Fibroblast of skin of right biceps (primary cell): ENCODE results near the gene ZNF697.
"Not testable (repeated sequence)": the region's sequence is repeated elsewhere in the genome, so short reads cannot be mapped to it uniquely, and the experiment has no call there.

Experiments used
- DNase-seq: peaks from one replicate; pipeline ENCODE4 v3.0.0-alpha.2; 2013

ZNF697 gene

DNA sequence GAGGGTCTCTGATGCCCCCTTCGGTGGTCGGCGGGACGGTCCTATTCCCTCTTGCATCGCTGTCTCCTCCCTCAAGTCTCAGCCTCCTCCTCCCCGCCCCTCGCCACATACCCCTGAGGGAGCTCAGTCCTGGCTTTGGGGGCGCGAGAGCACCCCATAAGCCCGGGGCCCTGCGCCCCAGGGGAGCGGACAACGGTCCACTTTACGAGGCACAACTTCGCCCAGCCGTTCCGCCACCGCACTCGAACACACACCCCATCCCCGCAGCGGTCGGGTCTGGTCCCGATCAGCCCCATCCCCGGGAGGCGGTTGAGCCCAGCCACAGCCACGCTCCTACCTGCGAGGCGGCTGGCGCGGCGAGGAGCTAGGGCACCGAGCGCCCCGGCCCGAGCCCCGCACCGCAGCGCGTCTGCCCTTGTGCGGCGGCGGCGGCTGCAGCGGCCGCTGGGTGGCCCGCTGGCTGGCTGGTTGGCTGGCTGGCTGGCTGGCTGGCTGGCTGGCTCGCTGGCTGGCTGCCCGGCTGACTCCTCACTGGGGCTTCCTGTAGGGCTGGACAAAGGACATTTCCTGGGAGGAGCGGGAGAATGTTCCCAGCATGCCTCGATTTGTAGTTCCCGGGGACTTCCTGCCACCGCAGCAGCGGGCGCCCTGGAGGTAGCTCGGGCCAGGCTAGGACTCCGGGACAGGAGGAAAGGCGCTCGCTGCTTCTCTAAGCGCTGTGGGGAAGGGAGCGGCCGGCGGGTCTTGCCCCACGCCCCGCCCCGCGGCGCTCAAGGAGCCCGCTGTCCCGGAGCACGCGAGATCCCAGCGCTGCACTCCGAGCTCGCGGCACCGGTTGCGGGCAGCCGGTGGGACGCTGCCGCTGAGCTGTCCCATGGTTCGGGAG is at the start of gene ZNF697:
Gene ZNF697 (minus strand): TSS at position 533 of the 886 bp plus-strand sequence. CDS start 22,166 bp downstream, outside the sequence.
- DNase-seq = peak; percentile 98

DNA sequence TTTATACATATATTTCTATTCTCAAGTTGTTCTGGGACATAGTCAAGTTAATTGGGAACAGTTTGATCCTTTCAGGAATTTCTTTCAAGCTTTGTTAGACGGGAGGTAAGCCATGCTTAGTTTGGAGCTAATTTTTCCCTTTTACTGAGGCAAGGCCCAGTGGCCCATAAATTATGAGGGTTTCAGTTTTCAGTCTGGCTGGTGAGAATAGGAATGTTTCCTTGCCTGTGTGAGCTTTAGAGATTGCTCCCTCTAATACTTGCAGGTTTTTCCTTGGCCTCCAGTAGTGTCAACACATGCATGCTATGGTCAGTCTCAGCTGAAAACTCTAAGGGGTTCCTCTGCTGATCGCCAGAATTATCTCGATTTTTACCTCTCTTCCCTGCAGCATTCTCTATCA is 49.5 kb upstream of the ZNF697 start:
- DNase-seq = no peak

DNA sequence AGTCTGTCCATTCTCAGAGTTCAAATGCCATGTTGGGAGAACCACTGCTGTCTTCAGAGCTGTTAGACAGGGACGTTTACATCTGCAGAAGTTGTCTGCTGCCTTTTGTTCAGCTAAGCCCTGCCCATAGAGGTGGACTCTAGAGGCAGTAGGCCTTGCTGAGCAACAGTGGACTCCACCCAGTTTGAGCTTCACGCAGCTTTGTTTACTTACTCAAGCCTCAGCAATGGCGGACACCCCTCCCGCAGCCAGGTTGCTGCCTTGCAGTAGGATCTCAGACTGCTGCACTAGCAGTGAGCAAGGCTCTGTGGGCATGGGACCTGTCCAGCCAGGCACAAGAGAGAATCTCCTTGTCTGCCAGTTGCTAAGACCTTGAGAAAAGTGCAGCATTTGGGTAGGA is 48.8 kb upstream of the ZNF697 start:
- DNase-seq = not testable (repeated sequence)

DNA sequence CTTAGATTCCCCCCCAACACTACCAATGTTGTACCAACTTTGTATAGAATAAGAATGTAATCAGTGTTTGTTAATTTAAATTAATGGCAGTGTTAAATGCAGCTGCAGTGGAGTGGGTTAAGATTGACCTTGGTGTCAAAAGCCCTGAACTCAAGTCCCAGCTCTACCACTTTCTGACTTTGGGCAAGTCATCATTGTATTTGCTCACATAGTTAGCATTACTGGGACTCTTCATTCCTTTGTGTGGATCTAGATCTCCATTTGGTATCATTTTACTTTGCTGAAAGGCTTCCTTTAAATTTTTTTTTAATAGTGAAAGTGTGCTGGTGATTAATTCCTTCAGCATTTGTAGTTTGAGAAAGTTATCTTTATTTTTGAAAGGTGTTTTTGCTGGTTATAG is 41.4 kb upstream of the ZNF697 start:
- DNase-seq = no peak

DNA sequence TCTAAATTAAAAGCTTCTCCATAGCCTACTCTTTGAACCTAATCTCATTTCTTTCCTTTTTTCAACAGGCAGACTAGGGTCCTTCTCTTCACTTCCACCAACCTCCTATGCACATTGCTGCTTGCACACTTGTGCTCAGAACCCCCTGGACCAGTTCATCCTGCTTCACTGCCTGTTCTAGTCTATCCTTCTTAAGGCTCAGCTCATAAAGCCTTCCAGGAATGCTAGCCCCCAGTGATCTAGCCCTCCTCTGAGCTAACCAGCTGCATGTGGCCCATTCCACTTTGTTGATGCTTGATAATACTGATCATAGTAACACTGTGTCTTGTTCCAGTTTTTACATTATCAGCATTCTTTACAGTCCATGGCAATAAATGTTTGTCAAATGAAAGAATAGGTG is 40.7 kb upstream of the ZNF697 start:
- DNase-seq = no peak

DNA sequence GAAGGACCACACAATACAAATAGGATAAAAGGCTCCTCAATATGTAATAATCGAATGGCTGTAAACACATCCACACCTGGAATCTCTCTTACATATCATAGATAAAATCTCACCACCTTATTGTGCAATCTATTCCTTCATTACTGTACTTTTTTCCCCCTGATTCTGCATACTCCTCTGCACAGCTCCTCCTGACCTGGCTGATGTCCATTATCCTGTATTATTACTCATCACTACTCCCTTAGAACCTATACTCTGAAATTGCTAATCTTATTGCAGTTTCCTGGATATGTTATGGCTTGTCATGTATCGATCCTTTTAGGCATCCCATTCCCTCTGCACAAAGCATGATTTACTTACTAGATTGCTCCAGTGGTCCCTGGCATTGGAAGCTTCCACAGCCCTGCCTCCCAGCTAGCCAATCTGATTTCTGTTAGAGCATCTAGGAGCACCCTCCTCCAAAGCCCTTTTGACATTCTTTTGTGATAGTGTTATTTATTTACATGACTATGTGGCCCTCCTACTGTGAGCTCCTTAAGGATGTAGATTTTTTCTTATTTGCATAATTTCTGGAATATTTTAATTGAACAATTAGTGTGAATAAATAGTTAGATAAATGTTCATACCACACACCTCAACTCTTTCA is 39.5 kb upstream of the ZNF697 start:
- DNase-seq = peak; percentile 27

DNA sequence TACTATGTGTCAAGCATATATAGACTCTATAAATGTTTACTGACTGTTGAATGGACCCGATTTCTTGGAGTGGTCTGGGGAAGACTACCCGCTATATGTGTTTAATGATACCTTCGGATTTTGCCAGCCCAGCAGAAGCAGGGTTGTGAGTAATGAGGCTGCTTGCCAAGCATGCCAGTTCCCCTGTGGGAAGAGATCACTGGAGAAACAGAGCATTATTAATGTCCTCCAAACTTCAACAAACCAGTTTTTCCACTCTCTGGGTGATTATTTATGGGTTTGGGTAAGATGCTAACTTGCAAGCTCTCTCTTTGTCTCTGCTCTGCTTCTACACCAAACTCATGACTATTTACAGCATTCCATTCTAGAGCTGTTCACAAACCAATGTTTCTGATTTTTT is 38.6 kb upstream of the ZNF697 start:
- no peak for DNase-seq

DNA sequence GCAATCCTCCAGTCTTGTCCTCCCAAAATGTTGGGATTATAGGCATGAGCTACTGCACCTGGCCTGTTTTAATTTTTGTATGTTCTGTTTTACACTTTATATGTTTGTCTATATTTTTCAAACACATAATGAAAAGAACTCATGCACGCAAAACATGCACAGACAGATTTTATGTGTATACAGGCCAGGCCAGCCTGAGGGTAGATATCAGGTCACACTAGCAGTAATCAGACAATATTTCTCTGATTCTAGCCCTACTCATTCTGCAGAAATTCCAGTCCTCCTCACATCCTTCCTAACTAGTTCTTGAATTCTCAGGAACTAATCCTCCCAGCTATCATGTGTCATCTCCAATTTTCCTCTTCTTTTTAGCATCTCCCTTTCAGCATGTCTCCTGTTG is 35.8 kb upstream of the ZNF697 start:
- DNase-seq = no peak

DNA sequence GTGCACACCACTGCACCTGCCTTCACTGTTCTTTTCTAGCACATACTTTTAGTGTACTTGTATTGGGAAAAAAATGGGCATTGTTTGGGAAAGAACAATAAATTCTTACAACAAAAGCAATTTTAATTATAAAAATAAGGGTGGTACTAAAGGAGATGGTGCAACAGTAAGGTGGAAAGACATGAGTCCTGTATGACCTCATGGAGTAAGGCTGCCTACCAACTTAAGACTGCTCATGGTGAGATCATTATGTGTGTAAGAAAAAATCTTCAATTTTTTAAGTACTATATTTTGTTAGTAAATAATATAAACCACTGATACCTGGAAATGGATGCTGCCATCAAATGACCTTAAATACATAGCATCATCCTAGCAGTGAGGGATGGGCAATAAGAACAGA is 34.1 kb upstream of the ZNF697 start:
- no peak for DNase-seq

DNA sequence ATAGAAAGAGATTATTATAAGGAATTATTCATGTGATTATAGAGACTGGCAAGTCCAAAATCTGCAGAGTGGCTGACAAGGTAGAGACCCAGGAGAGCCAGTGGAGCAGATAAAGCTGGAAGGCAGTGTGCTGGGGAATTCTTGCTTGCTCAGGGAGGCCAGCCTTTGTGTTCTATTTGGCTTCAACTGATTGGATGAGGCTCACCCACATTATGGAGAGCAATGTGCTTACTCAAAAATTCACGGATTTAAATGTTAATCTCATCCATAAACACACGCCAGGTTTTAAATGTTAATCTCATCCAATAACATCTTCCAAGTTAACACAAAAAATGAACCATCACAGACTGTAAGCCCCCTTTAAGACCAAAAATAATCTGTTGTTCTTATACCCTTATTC is 33.5 kb upstream of the ZNF697 start:
- no peak for DNase-seq

DNA sequence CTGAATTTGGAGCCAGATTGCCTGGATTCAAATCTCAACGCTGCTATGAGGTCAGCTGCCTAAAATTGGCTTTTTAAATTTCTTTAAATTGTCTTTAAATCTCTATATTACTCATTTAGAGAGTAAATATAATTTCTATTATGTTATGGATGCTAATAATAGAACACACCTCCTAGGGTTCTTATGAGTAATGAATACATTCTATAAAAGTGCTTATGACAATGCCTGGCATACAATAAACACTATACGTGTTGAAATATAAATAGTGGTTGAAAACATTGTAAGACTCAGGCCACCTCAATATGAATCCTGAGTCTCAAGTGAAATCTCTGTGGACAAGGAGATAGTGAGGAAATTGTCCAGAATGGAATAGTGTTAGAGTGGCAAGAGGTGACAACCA is 32.7 kb upstream of the ZNF697 start:
- DNase-seq = no peak

DNA sequence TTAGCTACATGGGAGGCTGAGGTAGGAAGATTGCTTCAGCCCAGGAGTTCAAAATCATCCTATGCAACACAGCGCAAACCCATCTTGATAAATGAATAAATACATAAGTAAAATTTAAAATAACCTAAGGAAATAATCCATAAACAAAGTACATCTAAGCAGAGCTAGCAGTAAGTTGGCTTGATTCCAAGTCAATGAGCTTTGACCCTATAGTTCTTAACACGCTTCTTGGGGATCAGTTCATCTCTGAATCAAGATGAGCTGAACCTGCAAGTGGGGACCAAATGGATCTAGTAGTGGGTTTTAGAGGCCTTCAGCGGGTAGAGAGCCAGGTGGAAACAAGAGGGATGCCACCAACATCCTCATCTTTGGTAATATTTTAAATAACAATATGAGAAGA is 32.1 kb upstream of the ZNF697 start:
- DNase-seq = no peak

DNA sequence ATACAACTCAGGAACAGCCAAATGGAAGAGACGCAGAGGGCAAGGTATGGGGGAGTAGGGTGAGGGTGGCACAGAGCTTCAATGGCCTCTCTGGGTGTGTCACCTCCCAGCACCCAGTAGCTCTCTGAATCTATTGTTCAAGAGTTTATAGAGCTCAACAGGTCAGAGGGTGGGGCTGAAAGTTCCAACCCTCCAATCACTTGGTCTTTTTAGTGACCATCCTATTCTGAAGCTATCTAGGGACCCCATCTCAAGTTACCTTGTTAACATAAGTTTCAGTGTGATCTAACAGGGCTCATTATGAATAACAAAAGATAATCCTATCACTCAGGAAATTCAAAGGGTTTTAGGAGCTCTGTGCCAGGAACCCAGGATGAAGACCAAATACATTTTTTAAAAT is 31.2 kb upstream of the ZNF697 start:
- no peak for DNase-seq

DNA sequence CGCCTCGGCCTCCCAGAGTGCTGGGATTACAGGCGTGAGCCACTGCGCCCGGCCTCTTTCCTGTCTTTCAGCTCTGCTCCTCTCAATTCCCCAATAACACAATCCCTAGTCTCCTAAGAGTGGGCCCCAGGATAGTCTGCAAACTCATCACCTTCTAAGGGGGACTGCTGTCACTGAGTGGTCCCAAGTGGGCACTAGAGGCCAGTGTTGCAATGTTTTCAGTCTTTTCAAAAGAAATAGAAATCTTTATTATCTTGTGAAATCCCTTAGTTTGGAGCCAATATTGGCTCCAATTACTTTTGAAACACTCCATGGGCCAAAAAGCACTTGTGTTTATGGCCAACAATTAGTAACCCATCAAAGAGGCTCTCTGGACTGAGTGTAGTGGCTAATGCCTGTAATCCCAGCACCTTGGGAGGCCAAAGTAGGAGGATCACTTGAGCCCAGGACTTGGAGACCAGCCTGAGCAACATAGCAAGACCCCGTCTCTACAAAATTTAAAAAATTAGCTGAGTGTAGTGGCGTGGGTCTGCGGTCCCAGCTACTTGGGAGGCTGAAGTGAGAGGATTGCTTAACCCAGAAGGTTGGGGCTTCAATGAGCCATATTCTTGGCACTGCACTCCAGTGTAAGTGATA is 28.6 kb upstream of the ZNF697 start:
- DNase-seq = no peak

DNA sequence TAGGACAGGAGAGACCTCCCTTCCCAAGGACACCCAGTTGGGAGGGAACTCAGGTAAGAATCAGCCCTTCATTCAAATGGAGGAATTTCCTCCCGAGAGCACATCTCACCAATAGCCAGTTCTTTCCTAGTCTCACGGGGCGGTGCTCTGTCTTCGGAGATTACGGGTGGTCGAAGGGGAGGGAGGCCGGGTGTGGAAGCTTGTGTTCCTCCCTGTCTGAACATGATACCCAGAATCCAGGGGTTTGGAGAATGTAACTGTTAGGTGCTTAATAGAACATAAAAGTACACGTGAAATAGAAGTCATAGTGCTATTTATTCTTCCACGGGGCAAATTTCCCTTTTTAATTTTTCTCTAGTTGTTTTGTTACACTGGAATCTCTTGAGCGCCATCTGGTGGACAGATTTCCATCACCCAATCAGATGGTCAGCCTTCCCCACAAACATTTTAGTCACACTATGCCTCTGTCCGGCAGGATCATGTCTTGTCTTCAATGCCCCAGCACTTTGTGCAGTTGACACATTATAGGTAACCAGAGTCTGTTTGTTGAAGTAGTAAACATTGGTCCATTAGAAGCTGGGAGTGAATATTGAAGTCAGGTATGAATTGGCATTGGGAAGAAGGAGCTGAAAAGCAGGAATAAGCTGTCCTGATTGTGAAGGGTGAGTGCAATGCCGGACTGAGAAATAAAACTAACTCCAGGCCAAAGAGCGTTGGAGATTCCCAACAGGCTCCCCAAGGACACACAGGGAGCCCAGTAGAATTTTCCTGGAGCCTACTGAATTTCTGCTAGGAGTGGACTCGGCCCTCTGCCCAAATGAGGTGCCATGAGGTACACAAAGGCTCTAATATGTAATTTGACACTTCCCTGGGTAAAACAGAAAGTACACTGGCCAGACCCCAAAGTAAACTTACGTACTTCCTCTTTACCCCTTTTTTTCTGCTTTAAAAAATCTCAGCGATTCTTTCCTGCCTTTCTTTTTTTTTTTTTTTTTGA is 27.6 kb upstream of the ZNF697 start:
- DNase-seq = peak; percentile 81

DNA sequence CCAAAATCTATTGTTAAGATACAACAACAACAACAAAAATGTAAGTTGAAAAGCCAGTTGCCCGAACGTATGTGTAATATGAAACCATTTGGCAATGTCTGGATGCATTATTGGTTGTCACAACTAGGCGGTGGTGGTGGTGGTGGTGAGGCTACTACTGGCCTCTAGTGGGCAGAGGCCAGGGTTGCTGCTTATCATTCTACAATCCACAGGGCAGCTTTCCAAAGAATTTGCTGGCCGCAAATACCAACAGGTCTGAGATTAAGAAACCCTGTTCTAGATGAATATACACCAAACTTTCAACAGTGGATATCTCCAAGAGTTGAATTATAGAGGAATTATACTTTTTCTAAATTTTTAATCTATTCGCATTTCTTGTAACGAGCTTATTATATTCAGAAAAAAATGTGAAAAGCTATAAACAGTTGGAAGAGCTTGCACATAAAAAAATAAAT is 26.8 kb upstream of the ZNF697 start:
- peak; percentile 93 for DNase-seq

DNA sequence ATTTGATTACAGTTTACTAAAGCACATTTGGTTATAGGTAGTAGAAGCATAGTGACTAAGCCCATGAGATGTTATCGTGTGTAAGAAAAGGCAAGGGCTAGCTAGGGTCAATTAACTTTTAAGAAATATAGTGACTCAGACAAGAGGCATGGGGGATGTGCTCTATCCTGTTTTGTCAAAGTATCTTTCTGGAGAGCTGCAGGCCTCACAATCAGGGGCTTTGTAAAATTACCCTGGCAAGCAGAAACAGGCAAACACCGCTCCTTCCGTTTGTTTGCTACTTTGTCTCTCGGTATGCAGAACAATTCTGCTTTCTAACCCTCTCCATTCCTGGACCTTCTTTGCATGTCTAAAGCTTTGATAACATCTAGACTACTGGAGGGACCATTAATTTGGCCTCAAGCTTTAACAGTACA is 26.1 kb upstream of the ZNF697 start:
- peak; percentile 80 for DNase-seq

DNA sequence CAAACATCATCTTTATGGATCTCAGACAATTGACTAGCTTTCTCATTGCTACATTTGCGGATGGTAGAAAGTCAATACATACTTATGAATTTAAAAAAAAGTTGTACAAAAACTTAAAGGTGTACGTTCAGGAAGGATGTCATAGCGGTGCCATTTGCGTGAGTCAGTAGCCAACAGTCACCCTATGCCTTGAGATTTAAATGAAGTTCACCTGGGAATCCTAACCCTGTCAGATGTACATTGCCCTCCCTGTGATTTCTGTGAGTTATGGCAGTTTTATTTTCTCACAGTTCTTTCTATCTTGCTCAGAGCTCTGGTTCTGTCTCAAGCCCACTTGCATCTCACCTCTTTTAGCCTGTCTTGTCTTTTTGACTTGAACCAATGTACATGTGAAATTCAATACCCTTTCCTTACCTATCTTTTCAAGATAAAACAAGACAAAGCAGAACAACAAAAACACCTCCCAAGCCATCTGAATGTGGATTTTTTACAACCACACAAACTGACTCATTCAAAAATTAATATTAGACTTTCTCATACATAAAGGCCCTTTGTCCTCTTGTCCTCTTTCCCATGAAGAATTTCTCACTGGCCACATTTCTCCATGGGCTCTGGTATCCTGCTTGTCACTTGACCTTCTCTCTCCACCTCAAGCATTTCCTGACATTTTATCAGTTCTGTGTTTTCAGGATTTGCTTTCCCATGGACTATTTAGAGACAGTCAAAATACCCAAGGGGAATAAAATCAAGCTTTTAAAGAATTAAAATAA is 25.3 kb upstream of the ZNF697 start:
- DNase-seq = peak; percentile 50

DNA sequence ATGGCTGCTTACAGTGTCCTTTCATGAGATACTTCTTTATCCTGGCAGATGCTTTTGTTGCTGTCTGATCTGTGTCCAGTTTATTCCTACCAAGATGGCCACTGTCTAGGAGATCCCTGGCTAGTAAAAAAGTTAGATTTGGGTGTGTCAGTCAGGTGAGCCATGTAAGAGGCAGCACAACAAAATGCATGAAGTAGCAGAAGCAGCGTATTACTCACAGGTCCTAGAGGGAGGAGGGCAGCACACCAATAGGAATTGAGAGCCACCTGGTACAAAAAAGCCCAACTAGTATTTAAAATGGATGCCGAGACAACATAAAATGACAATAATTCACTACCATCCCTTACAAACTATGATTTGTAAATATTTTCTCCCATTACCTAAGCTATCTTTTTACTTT is 22.8 kb upstream of the ZNF697 start:
- DNase-seq = no peak

DNA sequence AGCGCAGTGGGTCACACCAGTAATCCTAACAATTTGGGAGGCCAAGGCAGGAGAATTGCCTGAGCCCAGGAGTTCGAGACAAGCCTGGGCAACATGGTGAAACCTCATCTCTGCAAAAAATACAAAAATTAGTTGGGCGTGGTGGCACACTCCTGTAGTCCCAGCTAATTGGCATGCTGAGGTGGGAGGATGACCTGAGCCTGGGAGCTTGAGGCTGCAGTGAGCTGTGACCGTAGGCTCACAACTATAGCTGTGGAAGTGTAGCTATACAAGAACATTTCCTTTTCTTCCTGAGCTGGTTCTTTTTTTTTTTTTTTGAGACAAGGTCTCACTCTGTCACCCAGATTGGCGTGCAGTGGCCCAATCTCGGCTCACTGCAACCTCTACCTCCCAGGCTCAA is 19.1 kb upstream of the ZNF697 start:
- no peak for DNase-seq

DNA sequence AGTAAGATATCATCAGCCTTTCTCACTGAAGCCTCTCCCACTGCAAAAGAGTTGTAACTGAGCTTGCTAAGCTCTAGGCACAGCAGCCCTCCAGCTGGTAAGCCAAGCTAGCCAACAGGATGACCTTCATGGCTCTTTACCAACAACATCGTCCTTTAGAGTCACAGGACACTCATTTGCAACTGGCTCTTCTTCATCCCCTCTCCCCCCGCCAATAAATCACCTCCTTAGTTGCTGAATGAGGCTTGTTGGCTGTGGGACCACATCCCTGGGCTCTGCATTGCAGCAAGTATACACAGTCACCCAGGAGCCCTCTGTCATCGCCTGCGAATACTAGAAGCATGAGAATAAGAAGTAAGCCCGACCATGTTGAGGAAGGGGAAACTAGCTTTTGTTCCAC is 16.0 kb upstream of the ZNF697 start:
- no peak for DNase-seq

DNA sequence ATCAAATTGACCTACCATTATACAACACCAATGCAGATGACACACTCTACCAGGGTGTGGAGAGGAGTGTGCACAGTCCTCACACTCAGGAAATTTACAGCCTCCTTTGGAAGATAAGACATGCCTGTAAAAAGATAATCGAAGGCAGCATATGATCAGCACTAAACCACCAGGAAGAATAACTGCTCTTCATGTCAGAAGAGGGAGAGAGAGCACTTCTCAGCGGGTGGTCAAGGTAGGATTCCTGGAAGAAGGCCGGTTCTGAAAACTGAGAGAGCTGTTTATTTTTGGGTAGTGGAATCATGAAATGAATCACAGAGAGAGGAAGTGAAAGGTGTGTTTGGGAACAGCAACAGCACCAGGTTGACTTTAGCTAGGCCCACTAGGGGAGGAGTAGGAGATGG is 14.0 kb upstream of the ZNF697 start:
- DNase-seq = no peak
